GM23338 (cell line): Measurements from ENCODE around the gene FAM219A.

ENCODE experiments used
- CREB1 ChIP-seq: fragments of 250-450 bp; sonication (Bioruptor Pico); IDR thresholded peaks from 2 replicates; pipeline ENCODE4 v1.5.0; 2020; ENCODE audit warnings: low read depth, mild to moderate bottlenecking, moderate library complexity
- CTCF ChIP-seq, 2 experiments: fragments of 200-600 bp in 1 of 2; sonication (generic) in 1 of 2; conservative IDR thresholded peaks; 2 replicates each; pipeline versions ENCODE4 v1.5.1 to v1.6.1; 2016 to 2017; ENCODE audit warnings: antibody characterized with exemption in 2 of 2, low read depth in 2 of 2, mild to moderate bottlenecking in 2 of 2, moderate library complexity in 1 of 2
- ETS1 ChIP-seq: IDR thresholded peaks from 2 replicates; pipeline ENCODE4 v1.6.1; 2016; ENCODE audit warnings: antibody characterized with exemption
- EZH2 ChIP-seq: fragments of 200-600 bp; sonication (generic); IDR thresholded peaks from one replicate; pipeline ENCODE4 v1.8.0; 2017; ENCODE audit warnings: antibody characterized with exemption, mild to moderate bottlenecking, low read depth; ENCODE audit not compliant: unreplicated experiment
- EZH2phosphoT487 ChIP-seq: fragments of 200-600 bp; sonication (generic); IDR thresholded peaks from one replicate; pipeline ENCODE4 v1.8.1; 2018; ENCODE audit warnings: antibody characterized with exemption; ENCODE audit not compliant: unreplicated experiment
- NANOG ChIP-seq: IDR thresholded peaks from 2 replicates; pipeline ENCODE4 v1.6.1; 2016; ENCODE audit warnings: antibody characterized with exemption, borderline replicate concordance
- POLR2AphosphoS5 ChIP-seq: IDR thresholded peaks from 2 replicates; pipeline ENCODE4 v1.6.1; 2016; ENCODE audit warnings: antibody characterized with exemption, low read depth
- REST ChIP-seq: IDR thresholded peaks from one replicate; pipeline ENCODE4 v1.6.1; 2018; ENCODE audit warnings: antibody characterized with exemption; ENCODE audit not compliant: unreplicated experiment
- STAT1 ChIP-seq: IDR thresholded peaks from one replicate; pipeline ENCODE4 v1.6.1; 2016; ENCODE audit warnings: antibody characterized with exemption; ENCODE audit not compliant: unreplicated experiment
- ZNF114 ChIP-seq: fragments of 250-450 bp; sonication (Bioruptor Pico); IDR thresholded peaks from 2 replicates; pipeline ENCODE4 v1.5.0; 2020; ENCODE audit warnings: mild to moderate bottlenecking, moderate library complexity
- TF ChIP-seq, protein P1 (sequence below): fragments of 250-450 bp; sonication (Bioruptor Pico); IDR thresholded peaks from 2 replicates; pipeline ENCODE4 v1.5.0; 2020; ENCODE audit warnings: mild to moderate bottlenecking, moderate library complexity

DNA sequence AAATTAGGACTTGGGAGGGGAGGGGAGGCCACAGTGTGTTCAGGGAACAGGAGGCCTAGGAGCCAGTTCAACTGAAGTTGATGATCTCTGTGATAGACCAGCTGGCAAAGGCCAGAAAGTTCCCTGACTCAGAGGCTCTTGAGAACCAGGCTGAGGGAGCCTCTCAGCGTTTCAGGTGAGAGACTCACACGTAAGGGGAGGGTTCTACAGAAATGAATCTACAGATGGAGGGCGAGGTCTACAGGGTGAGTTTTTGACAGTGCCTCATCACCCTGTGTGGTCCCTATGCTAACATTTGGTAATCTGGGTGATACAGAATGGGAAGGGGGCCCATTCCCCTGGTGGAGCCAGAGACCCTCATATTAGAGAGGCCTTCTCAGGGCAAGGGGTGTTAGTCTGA lies 32.4 kb upstream of the FAM219A start:
- no peak for TF ChIP-seq CTCF (conservative IDR thresholded peaks at IDR 0.05; ENCODE audit: low read depth in 2 of 2)
- TF ChIP-seq ZNF114 = no peak
- TF ChIP-seq EZH2phosphoT487 = no peak
- TF ChIP-seq ETS1 = no peak
- no peak for TF ChIP-seq POLR2AphosphoS5
- no peak for TF ChIP-seq REST
- no peak for TF ChIP-seq EZH2
- TF ChIP-seq CREB1 = no peak
- TF ChIP-seq, protein P1, sequence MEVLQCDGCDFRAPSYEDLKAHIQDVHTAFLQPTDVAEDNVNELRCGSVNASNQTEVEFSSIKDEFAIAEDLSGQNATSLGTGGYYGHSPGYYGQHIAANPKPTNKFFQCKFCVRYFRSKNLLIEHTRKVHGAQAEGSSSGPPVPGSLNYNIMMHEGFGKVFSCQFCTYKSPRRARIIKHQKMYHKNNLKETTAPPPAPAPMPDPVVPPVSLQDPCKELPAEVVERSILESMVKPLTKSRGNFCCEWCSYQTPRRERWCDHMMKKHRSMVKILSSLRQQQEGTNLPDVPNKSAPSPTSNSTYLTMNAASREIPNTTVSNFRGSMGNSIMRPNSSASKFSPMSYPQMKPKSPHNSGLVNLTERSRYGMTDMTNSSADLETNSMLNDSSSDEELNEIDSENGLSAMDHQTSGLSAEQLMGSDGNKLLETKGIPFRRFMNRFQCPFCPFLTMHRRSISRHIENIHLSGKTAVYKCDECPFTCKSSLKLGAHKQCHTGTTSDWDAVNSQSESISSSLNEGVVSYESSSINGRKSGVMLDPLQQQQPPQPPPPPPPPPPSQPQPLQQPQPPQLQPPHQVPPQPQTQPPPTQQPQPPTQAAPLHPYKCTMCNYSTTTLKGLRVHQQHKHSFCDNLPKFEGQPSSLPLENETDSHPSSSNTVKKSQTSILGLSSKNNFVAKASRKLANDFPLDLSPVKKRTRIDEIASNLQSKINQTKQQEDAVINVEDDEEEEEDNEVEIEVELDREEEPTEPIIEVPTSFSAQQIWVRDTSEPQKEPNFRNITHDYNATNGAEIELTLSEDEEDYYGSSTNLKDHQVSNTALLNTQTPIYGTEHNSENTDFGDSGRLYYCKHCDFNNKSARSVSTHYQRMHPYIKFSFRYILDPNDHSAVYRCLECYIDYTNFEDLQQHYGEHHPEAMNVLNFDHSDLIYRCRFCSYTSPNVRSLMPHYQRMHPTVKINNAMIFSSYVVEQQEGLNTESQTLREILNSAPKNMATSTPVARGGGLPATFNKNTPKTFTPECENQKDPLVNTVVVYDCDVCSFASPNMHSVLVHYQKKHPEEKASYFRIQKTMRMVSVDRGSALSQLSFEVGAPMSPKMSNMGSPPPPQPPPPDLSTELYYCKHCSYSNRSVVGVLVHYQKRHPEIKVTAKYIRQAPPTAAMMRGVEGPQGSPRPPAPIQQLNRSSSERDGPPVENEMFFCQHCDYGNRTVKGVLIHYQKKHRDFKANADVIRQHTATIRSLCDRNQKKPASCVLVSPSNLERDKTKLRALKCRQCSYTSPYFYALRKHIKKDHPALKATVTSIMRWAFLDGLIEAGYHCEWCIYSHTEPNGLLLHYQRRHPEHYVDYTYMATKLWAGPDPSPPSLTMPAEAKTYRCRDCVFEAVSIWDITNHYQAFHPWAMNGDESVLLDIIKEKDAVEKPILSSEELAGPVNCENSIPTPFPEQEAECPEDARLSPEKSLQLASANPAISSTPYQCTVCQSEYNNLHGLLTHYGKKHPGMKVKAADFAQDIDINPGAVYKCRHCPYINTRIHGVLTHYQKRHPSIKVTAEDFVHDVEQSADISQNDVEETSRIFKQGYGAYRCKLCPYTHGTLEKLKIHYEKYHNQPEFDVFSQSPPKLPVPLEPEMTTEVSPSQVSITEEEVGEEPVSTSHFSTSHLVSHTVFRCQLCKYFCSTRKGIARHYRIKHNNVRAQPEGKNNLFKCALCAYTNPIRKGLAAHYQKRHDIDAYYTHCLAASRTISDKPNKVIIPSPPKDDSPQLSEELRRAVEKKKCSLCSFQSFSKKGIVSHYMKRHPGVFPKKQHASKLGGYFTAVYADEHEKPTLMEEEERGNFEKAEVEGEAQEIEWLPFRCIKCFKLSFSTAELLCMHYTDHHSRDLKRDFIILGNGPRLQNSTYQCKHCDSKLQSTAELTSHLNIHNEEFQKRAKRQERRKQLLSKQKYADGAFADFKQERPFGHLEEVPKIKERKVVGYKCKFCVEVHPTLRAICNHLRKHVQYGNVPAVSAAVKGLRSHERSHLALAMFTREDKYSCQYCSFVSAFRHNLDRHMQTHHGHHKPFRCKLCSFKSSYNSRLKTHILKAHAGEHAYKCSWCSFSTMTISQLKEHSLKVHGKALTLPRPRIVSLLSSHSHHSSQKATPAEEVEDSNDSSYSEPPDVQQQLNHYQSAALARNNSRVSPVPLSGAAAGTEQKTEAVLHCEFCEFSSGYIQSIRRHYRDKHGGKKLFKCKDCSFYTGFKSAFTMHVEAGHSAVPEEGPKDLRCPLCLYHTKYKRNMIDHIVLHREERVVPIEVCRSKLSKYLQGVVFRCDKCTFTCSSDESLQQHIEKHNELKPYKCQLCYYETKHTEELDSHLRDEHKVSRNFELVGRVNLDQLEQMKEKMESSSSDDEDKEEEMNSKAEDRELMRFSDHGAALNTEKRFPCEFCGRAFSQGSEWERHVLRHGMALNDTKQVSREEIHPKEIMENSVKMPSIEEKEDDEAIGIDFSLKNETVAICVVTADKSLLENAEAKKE (CRISPR knock-in tag) = no peak
- no peak for TF ChIP-seq NANOG
- TF ChIP-seq STAT1 = no peak
